GM19025 (cell line): Measurements from ENCODE around the gene PHACTR1.

Source experiments
- ATAC-seq: cut with Tn5 transposase; IDR thresholded peaks from one replicate; pipeline ENCODE4 v1.9.1; 2021; ENCODE audit warnings: mild to moderate bottlenecking, low read depth, moderate library complexity; ENCODE audit not compliant: unreplicated experiment

PHACTR1 gene

DNA sequence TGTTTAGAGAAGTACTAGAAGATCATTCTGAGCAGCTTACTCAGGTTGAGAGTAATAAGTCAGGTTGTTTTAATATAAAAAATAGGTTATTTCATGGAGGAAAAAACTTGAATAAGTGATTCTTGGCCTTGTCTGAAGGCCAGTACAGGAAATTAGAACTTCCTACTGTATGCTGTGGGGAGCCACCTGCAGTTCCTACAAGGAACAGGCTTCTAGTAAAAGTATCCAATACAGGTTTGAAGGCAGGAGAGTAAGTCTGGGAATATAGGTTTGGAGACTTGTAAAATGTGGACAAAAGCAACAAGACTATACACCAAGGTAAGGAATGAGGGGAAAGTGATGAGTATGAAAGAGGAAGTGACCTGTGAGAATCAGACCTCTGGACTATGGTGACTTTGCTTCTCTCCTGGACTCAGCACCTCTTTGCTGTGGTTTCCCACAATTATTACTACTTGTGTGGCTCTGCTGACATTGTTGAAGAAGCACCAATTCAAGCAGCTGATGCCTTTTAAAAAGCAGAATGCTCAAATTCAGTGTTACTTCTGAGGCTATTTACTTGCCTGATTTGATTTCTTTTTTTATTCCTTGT lies 333.2 kb downstream of the PHACTR1 start:
- ATAC-seq = no peak

DNA sequence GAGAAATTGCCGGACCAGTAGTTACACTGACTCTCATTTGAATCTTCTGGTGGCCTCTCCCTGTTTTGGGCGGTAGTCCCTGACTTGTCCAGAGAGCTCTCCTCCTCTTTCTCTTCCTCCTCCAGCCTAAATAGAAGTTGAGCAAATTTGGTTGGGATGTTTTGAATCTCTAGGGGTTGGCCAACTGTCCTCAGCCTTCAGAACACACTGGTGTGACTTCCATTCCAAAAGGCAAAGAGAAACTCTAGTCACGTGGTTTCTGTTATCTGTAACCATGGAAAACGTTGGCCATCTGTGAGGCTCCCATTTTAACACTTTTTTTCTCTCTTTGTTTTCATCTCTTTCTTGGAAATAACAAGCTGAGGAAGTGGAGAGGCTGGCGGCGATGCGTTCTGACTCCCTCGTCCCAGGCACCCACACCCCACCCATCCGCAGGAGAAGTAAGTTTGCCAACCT lies 336.5 kb downstream of the PHACTR1 start:
- ATAC-seq = no peak

DNA sequence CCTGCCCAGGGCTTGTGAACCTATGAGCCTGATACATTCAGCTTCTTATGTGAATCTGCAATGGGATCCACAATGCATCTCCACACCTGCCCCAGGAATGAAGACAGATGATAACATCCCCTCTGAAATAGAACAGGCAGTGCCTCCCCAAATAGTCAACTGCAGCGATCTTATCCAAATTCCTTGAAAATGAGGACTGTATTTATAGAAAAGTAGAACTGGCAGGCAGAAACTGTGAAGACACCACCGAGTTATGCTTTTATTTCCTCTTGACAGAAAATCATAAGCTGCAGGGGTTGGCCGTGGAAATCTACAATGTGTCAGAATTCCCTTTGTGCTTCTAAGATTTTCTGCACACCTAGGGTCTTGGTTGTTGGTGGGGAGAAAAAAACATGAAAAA lies 341.5 kb downstream of the PHACTR1 start:
- ATAC-seq = no peak

DNA sequence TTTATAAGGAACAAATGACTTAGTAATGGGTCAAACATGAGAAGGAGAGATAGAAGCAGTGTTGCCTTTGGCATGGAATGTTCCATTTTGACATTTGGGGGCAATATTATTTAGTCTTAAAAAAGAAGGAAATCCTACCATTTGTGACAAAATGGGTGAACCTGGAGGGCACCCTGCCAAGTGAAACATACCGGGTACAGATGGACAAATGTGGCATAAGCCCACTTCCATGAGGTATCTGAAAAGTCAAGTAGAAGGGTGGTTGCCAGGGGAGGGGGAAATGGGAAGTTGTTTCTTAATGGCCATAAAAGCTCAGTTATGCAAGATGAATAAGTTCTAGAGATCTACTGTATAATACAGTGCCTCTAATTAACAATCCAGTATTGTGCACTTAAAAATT lies 342.5 kb downstream of the PHACTR1 start:
- ATAC-seq = no peak

DNA sequence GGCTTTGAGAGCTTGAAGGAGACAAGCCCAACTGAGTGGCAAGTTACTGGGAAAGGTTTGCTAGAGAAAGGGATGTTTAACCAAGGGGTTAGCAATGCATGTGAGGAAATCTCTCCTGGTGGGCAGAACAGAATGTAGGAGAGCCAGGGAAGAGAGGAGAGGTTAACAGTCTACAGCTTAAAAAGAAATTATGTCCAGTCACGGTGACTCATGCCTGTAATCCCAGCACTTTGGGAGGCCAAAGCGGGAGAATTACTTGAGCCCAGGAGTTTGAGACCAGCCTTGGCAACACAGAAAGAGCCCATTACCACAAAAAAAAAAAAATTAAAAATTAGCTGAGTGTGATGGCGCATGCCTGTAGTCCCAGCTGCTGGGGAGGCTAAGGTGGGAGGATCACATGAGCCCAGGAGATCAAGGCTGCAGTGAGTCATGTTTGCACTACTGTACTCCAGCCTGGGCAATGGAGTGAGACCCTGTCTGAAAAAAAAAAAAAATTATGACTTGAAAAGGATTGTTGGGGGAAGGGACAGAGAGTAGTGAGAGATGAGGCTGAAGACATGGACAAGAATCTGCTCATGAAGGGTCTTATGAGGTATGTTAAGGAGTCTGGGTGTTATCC lies 346.8 kb downstream of the PHACTR1 start:
- ATAC-seq = no peak

DNA sequence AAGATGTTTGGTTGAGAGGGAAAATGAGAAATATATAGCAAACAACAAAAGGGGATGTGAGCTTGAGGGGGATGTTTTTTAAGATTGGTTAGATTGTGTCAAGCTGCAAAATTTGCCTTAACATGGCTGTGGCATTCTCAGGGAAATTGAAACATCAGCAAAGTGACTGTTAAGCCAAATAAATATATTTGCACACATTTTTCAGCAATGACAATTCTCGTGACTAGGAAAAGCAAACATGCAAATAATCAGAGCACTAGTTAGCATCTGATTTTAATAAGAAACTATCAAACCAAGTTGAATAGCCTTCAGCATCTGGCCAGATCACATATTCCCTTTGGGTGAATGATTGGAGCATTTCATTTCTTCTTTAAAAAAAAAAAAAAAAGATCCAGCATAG lies 349.0 kb downstream of the PHACTR1 start:
- no peak for ATAC-seq

DNA sequence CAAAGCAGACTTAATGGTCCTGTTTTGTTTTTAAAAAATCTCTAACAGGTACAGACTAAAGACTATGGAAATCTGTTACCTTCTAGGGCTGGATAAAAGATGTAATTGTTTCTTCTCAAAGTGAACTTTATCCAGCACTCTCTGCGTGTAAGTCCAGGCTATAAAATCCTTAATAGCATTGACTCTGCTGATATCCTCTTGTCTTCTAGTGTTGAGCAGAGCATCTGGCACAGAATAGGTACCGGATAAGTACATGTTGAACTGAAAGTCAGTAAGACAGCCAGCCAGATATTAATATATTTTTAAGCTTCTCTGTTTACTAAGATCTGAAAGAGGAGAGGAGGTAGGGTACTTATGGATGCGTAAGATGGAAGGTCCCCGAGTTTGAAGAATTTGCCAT lies 349.5 kb downstream of the PHACTR1 start:
- no peak for ATAC-seq

DNA sequence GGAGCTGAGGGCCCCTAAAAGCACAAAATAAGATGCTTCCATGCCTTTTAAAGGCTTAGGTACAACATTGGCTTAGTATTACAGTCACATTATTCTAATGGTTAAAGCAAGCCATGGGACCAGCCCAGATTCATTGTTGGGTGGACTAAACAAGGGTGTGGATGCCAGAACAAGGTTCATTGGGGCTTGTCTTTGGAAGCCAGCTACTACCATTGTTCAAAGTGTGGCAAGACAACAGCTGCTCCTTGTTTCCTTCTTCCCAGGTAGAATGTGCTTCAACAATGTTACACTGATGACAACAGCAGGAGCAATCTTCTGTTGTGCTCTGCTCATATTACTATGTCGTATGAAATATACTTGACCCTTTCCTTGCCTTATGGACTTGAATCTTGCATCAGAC lies 350.3 kb downstream of the PHACTR1 start:
- ATAC-seq = no peak

DNA sequence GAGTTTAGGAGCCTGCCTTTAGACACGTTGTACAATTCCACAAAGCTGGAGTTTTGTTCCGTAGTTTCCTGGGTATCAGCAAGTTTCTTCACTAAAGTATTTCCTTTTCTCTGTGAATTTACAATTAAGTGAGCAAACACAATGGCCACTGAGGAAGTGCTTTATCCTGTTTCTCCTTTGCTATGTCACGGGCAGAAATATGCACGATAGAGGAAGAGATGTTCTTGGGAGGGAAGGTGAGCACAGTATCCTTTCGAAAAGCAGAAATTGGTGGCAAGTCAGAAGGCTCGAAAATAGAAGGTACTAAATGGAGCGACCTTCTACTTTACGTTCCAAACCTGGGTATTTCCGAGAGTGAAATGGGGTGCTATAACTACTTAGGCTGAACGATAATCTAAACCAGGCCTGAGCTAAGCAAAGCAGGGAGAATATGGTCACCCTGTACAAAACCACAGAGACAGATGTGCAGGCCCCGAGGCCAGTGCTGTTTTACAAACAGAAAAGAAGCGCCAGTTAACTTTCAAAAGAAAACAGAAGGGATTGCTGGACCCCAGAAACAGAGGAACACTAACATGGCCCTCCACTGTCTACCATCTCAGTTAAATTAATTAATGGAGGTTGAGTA lies 352.1 kb downstream of the PHACTR1 start:
- no peak for ATAC-seq

DNA sequence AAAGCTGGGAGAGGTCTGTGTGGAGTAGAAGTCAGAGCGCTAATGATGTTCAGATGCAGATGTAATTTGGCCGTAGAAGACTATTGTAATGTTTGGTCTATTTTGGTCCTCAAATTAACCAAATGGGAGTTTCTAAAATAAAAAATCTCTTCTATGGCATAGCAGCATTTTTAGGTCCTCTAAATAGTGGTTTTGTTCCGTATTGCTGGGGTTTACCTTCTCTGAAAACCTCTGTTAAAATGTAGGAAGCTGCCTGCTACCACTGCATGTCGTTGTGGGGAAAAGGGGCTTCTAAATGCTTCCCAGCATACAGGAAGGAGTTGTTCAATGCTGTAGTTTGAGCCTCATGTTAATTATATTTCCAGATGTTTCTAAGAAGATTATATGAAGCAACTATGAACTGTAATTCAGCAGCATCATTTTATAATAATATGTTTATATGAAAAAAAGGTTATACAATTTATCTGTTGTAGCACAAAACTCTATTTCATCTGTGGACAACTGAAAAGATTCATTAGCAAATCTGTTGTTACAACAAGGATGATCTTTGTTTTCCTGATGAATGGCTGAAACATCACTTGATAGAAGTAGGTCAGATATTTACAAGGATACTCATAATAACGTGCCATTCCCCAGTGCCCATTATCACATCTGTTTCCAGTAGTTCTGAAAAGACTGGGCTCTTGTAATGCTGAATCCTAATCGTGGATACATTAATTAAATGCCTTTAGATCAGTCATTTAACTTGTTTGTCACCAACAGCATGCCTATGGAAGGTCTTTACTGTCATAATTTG lies 355.2 kb downstream of the PHACTR1 start:
- no peak for ATAC-seq

DNA sequence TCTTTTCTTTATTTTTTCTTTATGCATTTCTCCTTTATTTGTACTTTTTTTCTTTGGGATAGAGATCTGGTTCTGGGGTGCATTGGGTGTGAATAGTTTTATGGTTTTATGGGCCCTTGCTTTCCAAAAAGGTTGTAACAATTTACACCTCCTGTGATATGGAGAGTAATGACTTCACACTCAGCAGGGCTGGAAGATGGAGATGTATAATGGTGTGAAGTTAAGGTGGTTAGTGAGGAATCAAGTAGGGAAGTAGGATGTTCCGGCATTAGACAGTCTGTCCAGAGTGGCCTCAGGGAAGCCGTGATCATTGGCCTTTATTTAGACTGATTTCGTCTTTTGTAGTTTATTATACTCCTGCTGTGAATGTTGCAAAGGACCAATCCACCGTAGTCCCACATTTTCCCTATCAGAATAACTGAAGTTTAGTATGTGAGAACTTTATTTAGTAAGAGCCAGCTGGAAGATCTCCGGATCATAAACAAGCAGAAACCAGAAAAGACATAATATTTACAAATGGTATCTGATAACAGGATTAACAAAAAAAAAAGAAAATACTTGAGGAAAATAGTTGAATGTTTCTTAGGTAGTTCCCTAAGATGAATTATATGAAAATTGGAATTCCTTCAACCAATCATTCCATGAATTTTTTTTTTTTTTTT lies 356.2 kb downstream of the PHACTR1 start:
- no peak for ATAC-seq

DNA sequence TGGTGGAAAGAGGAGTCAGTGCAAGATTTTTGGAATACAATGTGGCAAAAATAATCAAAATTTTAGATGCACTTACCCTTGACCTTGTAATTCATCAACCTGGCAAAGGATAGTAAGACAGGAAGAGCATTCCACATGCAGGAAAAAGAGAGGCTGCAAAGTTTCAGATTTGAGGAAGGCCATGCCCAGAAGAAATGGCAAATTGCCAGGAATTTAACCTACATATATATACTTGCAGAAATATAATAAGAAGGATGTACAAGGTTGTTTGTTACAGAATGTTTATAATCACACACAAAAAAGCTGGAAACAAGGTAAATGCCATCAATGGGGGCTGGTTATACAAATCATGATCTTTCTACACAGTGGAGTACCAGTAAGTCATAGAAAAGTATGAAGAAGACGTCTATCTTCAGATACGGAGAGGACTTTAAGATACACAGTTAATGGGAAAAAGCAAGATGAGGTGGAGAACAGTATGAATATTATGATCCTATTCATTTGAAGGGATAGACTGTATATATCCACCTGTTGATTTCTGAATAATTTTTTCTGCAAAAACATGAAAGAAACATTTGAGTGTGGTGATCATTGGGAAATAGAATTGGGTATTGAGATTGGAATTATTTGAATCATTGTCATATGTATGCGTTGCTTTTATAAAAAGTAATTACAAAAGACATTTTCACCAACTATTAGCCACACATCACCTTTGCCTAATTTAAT lies 358.0 kb downstream of the PHACTR1 start:
- ATAC-seq = no peak

DNA sequence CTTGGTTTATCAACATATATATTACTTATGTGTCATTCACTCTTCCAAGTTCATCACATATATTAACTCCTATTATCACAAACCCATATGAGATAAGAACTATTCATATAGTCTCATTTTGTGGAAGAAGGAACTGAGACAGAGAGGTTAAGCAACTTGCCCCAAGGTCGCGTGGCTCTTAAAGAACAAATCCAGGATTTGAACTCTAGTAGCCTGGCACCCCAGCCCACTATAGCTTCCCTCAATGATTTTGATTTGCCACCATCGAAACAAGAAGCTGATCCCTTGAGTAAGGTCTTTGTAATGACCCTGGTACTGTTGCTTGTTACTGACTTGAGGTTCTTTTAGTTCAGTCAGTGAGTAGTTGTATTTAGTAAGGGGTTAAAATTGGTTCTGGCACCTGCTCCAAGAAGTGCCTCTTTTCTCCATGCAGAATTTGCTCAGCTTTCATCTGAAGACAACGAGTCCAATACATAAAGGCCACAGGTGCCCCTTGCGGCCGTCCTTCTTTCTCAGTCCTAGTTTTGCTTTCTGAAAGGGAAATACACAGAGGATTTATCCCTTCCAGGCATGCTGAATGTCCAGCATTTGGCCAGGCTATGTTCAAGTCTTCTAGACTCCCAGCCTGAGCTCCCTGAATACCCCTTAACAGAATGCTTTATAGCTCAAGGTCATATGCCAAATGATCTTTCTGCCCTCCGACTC lies 358.7 kb downstream of the PHACTR1 start:
- ATAC-seq = no peak

DNA sequence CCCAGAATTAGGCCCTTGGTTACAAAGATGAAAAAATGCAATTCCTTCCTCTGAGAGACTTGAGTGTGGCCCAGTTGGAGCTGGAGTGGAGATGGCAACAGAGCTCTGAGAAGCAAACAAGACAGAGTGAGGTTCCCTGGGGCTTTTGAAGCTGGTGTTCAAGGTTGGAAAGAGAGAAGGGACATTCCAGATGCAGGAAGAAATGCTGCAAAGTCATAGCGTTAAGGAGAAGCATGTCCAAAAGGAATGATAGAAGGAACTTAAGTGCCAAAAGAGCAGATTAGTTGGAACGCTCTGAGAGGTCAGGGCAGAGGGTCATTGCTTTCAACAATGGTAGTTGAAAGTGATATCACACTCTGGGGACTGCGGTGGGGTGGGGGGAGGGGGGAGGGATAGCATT lies 360.0 kb downstream of the PHACTR1 start:
- ATAC-seq = no peak

DNA sequence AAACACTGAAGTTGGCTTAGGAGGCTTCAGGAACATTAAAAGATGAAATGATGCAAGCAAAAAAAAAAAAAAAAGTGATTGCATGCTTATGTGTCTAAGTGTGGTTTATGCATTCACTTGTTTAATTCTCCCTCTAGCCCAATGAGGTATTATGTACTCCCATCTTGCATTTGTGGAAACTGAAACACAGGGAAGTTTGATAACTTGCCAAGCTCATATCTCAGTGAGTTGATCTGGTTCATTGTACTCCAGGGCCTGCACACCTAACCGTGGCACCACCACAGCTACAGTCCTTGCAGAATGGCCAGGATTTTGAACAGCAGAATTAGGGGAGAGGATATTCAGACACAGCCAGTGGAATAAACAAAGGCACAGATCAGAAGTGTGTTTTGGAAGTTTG lies 360.6 kb downstream of the PHACTR1 start:
- no peak for ATAC-seq

DNA sequence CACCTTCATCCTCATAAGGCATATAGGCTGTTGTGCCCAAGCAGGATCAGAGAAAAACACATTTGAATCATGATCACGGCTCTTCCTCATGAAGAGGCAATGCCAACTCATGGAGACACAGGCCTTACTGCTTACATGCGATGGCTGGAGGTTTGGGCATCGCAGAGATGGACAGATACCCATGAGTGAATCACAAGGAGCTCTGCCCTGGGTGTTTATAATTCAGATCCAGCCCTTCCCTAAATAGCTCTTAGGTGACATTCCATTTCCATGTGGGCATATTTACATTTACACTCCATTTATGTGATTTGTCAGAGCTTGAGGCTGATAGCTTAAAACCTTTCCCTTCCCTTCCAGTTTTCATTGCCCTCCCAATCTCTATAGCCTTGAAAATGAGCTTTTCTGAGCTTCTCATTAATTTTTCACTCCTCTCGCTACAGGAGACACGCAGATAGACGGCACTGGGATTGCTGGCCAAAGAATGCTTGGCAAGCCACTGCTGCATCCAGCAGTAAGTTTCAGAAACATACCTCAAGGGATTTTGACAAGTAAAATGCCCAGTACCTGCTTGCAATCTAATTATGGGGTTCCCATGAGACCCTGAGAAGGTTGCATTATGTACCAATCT lies 362.6 kb downstream of the PHACTR1 start:
- no peak for ATAC-seq

DNA sequence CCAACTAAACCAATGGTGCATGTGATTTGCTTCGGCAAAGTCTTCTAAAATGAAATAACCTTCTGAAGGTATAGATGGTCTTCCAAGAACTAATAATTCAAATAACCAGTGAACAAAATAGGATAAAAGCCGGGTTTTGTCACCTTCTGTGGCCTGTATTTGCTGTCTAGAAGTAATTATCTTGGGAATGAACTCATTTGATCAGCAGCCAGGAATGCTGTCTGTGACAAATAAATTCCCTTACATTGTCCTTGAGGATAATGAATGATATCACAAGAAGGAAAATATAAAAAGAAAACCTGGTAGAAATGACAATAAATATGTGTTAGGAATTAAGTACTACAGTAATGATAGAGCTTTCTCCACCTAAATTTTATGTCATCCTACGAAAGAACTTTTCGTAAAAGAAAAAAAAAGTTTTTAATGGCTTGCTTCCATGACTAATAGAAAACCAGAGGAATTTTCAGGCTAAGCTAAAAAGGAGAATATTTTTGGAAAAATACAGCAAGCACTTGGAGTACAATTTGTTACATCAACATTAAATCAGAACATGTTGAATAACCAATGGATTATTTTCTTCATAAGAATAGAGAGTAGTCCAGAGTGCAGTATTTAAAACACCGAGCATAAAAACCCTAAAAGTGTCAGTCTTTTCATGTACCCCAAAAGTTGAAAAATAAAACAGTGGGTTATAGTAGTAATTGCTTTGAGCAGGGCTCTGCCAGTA lies 364.1 kb downstream of the PHACTR1 start:
- ATAC-seq = no peak

DNA sequence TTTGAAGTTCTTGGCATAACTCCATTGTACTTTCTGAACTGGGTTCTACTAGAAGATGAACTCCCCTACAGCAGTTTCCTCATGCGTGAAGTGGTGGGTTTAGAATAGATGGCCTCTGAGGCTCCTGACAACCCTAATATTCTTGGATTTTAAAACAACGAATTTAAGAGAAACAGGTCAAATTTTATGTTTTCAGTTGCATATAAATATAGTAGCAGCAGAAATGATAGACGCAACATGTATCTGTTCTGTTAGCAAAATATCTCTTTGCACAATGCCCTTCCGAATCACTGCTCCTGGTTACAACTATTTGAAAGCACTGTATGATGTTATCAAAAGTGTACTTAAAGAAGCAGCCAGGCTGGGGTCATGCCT lies 364.6 kb downstream of the PHACTR1 start:
- no peak for ATAC-seq
